NCI-H187 treated with DMSO at 0.1 percent for 48 hours (cell line): Measurements from ENCODE around the gene EXOC4.

Experiments used
- DNase-seq: peaks from one replicate; lab custom pipeline; 2025; lab: John Stamatoyannopoulos, UW

EXOC4 gene

GRCh38 chr7:134078991-134079390, 826.1 kb downstream of the EXOC4 start:
- no peak for DNase-seq

- DNase-seq, result no peak
Observed at GRCh38 chr7:134081695-134082094, 828.8 kb downstream of the EXOC4 start.

- no peak for DNase-seq
Observed at GRCh38 chr7:134083766-134084487, 831.0 kb downstream of the EXOC4 start.

DNA sequence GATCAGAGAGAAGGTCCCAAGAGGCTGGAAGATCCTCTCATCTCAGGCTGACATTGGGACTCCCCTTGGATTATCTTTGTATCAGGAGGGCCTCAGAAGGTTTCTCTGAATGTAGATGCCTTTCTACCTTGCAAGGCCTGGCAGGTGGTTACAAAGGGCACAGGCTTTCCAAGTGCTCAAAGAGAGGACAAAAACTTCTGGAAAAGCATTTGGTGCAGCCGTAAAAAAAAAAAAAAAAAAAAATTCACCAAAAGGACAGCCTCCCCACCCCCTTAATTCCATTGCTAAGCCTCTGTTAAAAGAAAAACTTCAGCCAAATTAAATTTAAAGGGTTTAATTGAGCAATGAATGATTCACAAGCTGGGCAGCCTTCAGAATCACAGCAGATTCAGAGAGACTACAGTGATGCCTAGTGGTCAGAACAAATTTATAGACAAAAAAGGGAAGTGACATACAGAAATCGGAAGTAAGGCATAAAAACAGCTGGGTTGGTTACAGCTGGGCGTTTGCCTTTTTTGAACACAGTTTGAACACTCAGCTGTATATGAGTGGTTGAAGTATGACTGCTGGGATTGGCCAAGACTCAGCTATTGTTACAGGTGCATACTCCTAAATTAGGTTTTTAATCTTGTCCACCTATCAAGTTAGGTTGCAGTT, 831.7 kb downstream of the EXOC4 start:
- DNase-seq, result no peak

DNA sequence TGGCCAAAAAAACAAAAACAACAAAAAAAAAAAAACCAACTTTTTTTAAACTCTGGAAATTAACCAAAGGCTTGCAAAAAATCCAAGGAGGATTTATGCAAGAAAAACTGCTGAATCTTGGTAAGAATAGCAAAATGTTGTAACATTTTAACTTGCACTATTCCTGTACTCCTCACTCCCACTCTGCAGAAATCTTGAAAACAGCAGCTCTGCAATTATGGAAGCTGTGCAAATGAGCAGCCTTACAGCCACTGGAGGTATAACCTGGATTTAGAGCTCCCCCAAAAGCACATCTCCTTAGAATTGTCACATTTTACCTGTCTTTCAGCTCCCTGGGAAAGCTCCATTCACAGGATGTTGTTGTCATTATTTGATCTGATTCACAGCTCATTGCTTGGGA, 832.4 kb downstream of the EXOC4 start:
- DNase-seq, result no peak

DNA sequence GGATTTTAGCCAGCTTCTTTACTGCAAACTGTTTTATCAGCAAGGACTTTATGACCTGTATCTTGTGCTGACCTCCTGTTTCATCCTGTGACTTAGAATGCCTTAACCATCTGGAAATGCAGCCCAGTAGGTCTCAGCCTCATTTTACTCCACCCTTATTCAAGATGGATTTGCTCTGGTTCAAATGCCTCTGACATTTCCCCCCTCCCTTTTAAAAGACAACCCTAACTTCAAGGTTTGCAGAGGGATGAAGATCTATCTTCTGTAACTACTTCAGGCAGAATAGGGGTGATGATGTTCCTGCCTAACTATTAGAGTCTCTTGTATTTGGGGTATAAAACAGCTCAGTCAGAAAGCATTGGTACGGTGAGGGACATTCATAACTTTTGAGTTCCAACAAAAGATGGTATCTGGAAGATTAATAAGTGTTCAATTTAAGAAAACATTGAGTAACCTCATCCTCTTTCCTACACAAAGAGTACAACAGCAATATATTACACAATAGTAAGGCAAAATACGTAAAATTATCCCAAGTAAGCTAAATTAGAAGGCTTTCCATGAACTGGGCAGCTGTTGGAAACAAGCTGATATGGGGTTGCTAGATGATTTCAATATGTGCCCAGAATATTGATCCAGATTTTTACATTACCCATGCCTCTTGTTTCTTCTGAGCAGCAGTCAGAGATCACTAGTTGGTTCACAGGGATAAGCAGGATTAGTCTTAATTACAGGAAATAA, 834.3 kb downstream of the EXOC4 start:
- DNase-seq, result no peak

DNA sequence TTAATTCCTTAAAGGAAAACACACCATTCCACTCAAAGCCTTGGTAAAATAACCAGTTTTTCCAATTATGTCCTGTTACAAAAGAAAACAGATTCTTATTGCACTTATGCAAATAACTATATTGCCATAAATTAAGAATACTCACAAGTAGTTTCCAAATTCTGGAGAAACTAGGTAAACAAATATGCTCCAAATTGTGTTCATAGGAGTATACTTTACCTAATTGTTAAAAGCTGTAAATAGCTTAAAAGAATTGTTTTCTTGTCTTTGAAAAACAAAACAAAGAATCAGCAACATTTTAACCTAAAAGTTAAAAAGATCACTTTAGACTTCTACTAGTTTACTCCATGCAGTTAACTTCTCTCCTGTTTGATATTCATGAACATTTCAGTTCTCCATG, 835.3 kb downstream of the EXOC4 start:
- DNase-seq, result no peak

- DNase-seq, result no peak
Observed at GRCh38 chr7:134089446-134089845, 836.6 kb downstream of the EXOC4 start.

DNA sequence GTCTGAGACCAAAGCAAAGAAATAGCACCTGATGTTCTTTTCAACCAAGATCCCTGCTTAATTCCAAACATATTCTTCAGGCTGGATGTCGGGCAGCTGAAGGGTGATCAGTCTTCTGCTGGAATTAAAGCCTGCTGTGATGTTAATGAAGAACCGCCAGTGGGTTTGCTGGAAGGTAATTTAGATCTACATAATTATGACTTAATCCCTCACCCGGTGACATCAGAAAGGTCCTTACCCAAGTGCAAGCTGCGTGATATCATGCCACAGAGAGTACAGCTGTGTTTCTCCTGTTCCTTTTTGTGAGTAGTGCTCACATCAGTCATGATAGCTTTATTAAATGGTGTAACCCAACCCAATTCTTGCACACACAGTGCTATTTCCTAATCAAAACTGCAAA, 845.2 kb downstream of the EXOC4 start:
- DNase-seq, result no peak

GRCh38 chr7:134101716-134102115, 848.8 kb downstream of the EXOC4 start:
- DNase-seq, result no peak

GRCh38 chr7:134104166-134104565, 851.3 kb downstream of the EXOC4 start:
- no peak for DNase-seq

- DNase-seq, result no peak
Observed at GRCh38 chr7:134105841-134106240, 853.0 kb downstream of the EXOC4 start.

GRCh38 chr7:134108802-134109201, 855.9 kb downstream of the EXOC4 start:
- no peak for DNase-seq

- no peak for DNase-seq
Observed at GRCh38 chr7:134113655-134114054, 860.8 kb downstream of the EXOC4 start.

DNA sequence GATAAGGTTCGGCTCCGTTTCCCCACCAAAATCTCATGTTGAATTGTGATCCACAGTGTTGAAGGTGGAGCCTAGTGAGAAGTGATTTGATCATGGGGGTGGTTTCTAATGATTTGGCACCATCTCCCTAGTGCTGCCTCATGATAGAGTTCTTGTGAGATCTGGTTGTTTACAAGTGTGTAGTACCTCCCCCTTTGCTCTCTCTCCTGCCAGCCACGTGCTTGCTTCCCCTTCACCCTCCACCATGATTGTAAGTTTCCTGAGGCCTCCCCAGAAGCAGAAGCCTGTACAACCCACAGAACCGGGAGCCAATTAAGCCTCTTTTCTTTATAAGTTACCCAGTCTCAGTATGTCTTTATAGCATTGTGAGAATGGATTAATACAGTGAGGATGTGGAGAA, 862.1 kb downstream of the EXOC4 start:
- DNase-seq, result no peak
